Trophoblast cell (in vitro differentiated cells and primary cell): Measurements from ENCODE around the gene EEF1AKMT4. TPM values are rescaled to one million over a fixed set of nuclear protein-coding genes. Genes with fewer than 3 reads are reported as not detected.

Source experiments
- DNase-seq, 2 donors: peaks; one replicate each; pipeline ENCODE4 v3.0.0-alpha.2; 2016
- H2AFZ ChIP-seq: 2 replicates; pipeline ENCODE4 v1.6.1; 2013; ENCODE audit warnings: low read length, moderate library complexity, mild to moderate bottlenecking; ENCODE audit not compliant: insufficient read depth, poor library complexity
- H2AK5ac ChIP-seq: 2 replicates; pipeline ENCODE4 v1.6.1; 2013; ENCODE audit warnings: mild to moderate bottlenecking, low read length
- H2BK120ac ChIP-seq: 2 replicates; pipeline ENCODE4 v1.6.1; 2013; ENCODE audit warnings: low read length, mild to moderate bottlenecking, moderate library complexity; ENCODE audit not compliant: insufficient read depth, poor library complexity
- H2BK12ac ChIP-seq: 2 replicates; pipeline ENCODE4 v1.6.1; 2013; ENCODE audit warnings: mild to moderate bottlenecking, low read length, moderate library complexity
- H2BK5ac ChIP-seq: 2 replicates; pipeline ENCODE4 v1.6.1; 2013; ENCODE audit warnings: low read length, low read depth, moderate library complexity, mild to moderate bottlenecking; ENCODE audit not compliant: poor library complexity
- H3K14ac ChIP-seq: 2 replicates; pipeline ENCODE4 v1.6.1; 2013; ENCODE audit warnings: mild to moderate bottlenecking, low read length
- H3K18ac ChIP-seq: 2 replicates; pipeline ENCODE4 v1.6.1; 2013; ENCODE audit warnings: mild to moderate bottlenecking, low read length
- H3K23ac ChIP-seq: 2 replicates; pipeline ENCODE4 v1.6.1; 2013; ENCODE audit warnings: low read length
- H3K27ac ChIP-seq: 2 replicates; pipeline ENCODE4 v1.5.1; 2013; ENCODE audit warnings: low read depth, mild to moderate bottlenecking, inconsistent platforms, low read length, moderate library complexity
- H3K27me3 ChIP-seq: 2 replicates; pipeline ENCODE4 v1.6.1; 2013; ENCODE audit warnings: inconsistent platforms, mild to moderate bottlenecking, low read length, moderate library complexity; ENCODE audit not compliant: insufficient read depth
- H3K36me3 ChIP-seq, 2 experiments: 1 replicate in 1 of 2; 2 replicates in 1 of 2; pipeline ENCODE4 v1.6.1; 2013; ENCODE audit warnings: low read length in 2 of 2, mild to moderate bottlenecking in 2 of 2, moderate library complexity in 1 of 2; ENCODE audit not compliant: insufficient read depth in 2 of 2, control insufficient read depth in 1 of 2
- H3K4ac ChIP-seq: 2 replicates; pipeline ENCODE4 v1.6.1; 2013; ENCODE audit warnings: low read depth, mild to moderate bottlenecking, low read length, moderate library complexity
- H3K4me1 ChIP-seq, 2 experiments: 1 replicate in 1 of 2; 2 replicates in 1 of 2; pipeline ENCODE4 v1.6.1; 2013; ENCODE audit warnings: low read length in 2 of 2, mild to moderate bottlenecking in 2 of 2, moderate library complexity in 1 of 2; ENCODE audit not compliant: insufficient read depth in 2 of 2, control insufficient read depth in 1 of 2
- H3K4me2 ChIP-seq: 2 replicates; pipeline ENCODE4 v1.6.1; 2013; ENCODE audit warnings: inconsistent platforms, mild to moderate bottlenecking, low read length, moderate library complexity
- H3K4me3 ChIP-seq: 2 replicates; pipeline ENCODE4 v1.5.1; 2013; ENCODE audit warnings: mild to moderate bottlenecking, low read depth, low read length, inconsistent platforms
- H3K79me1 ChIP-seq: one replicate; pipeline ENCODE4 v1.6.1; 2013; ENCODE audit warnings: low read length
- H3K79me2 ChIP-seq: 2 replicates; pipeline ENCODE4 v1.6.1; 2013; ENCODE audit warnings: low read length, mild to moderate bottlenecking; ENCODE audit not compliant: control insufficient read depth, insufficient read depth, poor library complexity
- H3K9ac ChIP-seq: 2 replicates; pipeline ENCODE4 v1.6.1; 2013; ENCODE audit warnings: mild to moderate bottlenecking, low read length
- H3K9me3 ChIP-seq: 2 replicates; pipeline ENCODE4 v1.6.1; 2013; ENCODE audit warnings: low read depth, mild to moderate bottlenecking, control low read depth, inconsistent platforms, low read length; ENCODE audit not compliant: insufficient read depth
- H4K12ac ChIP-seq: 2 replicates; pipeline ENCODE4 v1.6.1; 2013; ENCODE audit warnings: low read depth, mild to moderate bottlenecking, low read length, moderate library complexity
- H4K8ac ChIP-seq: 2 replicates; pipeline ENCODE4 v1.6.1; 2013; ENCODE audit warnings: low read depth, mild to moderate bottlenecking, low read length, moderate library complexity
- H4K91ac ChIP-seq: one replicate; pipeline ENCODE4 v1.6.1; 2013; ENCODE audit warnings: low read depth, mild to moderate bottlenecking, low read length, moderate library complexity
- WGBS: extraction: QIAGEN DNeasy Blood & Tissue Kit; methylation state at CpG from one replicate; pipeline ENCODE4 v1.1.7; 2013; ENCODE audit warnings: missing lambda C conversion rate; ENCODE audit not compliant: insufficient read length, insufficient coverage; ENCODE audit errors: extremely low coverage; 5-methylcytosine and 5-hydroxymethylcytosine counted together
- polyA plus RNA-seq: library from polyadenylated mRNA; stranded (reverse); fragments of 200-250 nt; gene quantifications from 2 replicates; pipeline ENCODE4 v1.2.3, GENCODE V29; 2013

The EEF1AKMT4 gene
- 6.1 and 6.2 TPM in 2 replicates for polyA plus RNA-seq

DNA sequence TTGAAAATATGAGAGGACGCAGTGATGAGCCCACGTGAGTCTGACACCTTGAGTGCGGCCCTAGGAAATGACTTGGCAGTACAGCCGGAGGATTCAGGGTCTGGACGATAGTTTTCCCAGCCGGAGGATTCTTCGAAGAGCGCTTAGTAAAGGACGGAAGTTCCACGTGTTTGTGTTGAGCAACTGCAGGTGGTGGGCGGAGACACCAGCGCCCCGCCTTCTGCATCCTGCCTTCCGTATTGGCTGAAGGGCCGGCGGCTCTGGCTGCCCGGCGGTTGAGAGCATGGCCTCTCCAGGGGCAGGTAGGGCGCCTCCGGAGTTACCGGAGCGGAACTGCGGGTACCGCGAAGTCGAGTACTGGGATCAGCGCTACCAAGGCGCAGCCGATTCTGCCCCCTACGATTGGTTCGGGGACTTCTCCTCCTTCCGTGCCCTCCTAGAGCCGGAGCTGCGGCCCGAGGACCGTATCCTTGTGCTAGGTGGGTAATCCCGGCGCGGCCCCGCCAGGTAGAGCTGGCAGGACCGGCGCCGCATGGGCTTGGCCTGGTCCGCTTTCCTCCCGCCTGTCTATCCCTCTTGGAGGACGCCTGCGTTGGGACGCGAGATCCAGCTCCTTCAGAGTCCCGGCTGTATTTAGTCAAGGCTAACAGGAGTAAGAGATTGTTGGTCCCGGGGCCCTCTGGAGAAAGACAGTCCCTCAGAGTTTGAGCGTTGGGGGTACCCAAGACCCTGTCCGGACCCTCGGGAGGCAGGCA is at the start of gene EEF1AKMT4:
Gene EEF1AKMT4, plus strand, starts transcription at position 261 of the 755 bp plus-strand sequence. Its CDS starts 23 bp downstream, at position 284.
- Histone ChIP-seq H2BK120ac (peak within 1 kb of the TSS; percentile 61), H3K4me1 (peaks cover 0 to 4% of the 10 kb centered on the region in 2 experiments), H4K12ac (peak within 1 kb of the TSS; percentile 93), H3K27ac (peak within 1 kb of the TSS; percentile 60), H2AK5ac (no peak within 1 kb of the TSS), H3K9me3 (peaks cover 2% of the 10 kb centered on the region), H2BK12ac (no peak within 1 kb of the TSS), H3K79me2 (peaks cover 10% of the 10 kb centered on the region), H3K14ac (peak within 1 kb of the TSS; percentile 95), H3K9ac (peak within 1 kb of the TSS; percentile 90), H3K79me1 (peaks cover 13% of the 10 kb centered on the region), H3K27me3 (no peaks in the 10 kb centered on the region), H3K4ac (peak within 1 kb of the TSS; percentile 77), H4K8ac (peak within 1 kb of the TSS; percentile 98), H3K36me3 (peaks cover 9 to 11% of the 10 kb centered on the region in 2 experiments), H4K91ac (peak within 1 kb of the TSS; percentile 79), H2AFZ (peak within 1 kb of the TSS; percentile 95), H3K4me2 (peak within 1 kb of the TSS; percentile 92), H2BK5ac (peak within 1 kb of the TSS; percentile 83), H3K23ac (peak within 1 kb of the TSS; percentile 16), H3K18ac (peak within 1 kb of the TSS; percentile 93), H3K4me3 (peak within 1 kb of the TSS; percentile 100)
- WGBS = no CpG with 5 or more reads among the region's 54 CpGs
- DNase-seq = peak; percentile 99

DNA sequence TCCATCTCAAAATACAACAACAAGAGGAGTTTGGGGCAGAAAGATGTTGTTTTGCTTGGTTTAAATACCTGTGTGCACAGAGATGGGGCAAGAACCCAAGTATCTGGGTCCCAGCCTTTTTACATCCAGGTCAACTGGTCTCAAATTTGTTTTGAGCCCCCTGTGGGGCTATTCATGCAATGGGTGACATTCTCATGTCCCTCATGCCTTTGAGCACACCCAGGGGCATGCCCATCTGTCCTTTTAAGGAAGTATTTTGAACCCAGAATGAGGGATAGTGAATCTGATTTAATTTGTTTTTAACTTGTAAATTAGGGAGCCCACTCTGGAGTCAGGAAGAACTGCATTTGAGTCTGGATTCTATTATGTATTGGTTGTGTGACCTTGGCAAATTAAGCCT is 48.6 kb upstream of the EEF1AKMT4 start:
- no peaks in the 10 kb centered on the region for H3K4me1 ChIP-seq
- no peak overlapping the region for H3K9ac ChIP-seq
- H4K12ac ChIP-seq = no peak overlapping the region
- H2AFZ ChIP-seq = no peak overlapping the region
- H2BK120ac ChIP-seq = no peak overlapping the region
- no peak for DNase-seq
- H3K14ac ChIP-seq = no peak overlapping the region
- H3K23ac ChIP-seq = no peak overlapping the region
- H3K27me3 ChIP-seq = no peaks in the 10 kb centered on the region
- H3K18ac ChIP-seq = no peak overlapping the region
- H2BK5ac ChIP-seq = no peak overlapping the region
- no peak overlapping the region for H3K4me3 ChIP-seq
- H2BK12ac ChIP-seq = no peak overlapping the region
- no peaks in the 10 kb centered on the region for H3K9me3 ChIP-seq
- H3K79me1 ChIP-seq = no peaks in the 10 kb centered on the region
- H3K27ac ChIP-seq = no peak overlapping the region
- no peak overlapping the region for H2AK5ac ChIP-seq
- H3K4ac ChIP-seq = no peak overlapping the region
- H4K8ac ChIP-seq = no peak overlapping the region
- H3K36me3 ChIP-seq = peaks cover 0 to 4% of the 10 kb centered on the region in 2 experiments
- no peaks in the 10 kb centered on the region for H3K79me2 ChIP-seq
- no peak overlapping the region for H3K4me2 ChIP-seq
- H4K91ac ChIP-seq = no peak overlapping the region

DNA sequence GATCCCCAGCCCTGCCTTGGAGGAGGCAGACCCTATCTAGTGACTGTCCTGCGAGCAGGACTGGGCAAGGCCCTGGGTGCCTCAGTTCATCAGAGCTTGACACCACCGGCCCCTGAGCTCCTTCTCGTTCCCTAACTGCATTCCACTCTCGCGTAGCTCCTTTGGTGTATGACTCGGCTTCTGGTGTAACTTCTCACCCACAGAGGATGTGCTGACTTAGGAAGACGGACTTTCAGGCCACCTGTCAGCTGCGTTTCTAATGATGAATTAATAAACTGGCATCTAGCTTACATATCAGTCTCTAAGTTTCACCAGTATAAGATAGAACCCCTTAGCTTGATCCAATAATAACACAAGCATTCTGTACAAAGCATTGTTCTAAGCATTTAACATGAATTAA is 45.9 kb upstream of the EEF1AKMT4 start:
- H2AK5ac ChIP-seq = no peak overlapping the region
- H3K4me2 ChIP-seq = no peak overlapping the region
- H3K9ac ChIP-seq = no peak overlapping the region
- no peak overlapping the region for H3K23ac ChIP-seq
- H3K9me3 ChIP-seq = peaks cover 3% of the 10 kb centered on the region
- no peaks in the 10 kb centered on the region for H3K27me3 ChIP-seq
- H3K36me3 ChIP-seq = no peaks in the 10 kb centered on the region
- DNase-seq = peak in 1 of 2 donors; percentile 9
- no peak overlapping the region for H2BK120ac ChIP-seq
- H3K4ac ChIP-seq = no peak overlapping the region
- no CpG with 5 or more reads among the region's 8 CpGs for WGBS
- H3K14ac ChIP-seq = no peak overlapping the region
- no peak overlapping the region for H4K8ac ChIP-seq
- no peak overlapping the region for H3K4me3 ChIP-seq
- H3K18ac ChIP-seq = no peak overlapping the region
- no peak overlapping the region for H2BK5ac ChIP-seq
- no peak overlapping the region for H2BK12ac ChIP-seq
- H4K91ac ChIP-seq = no peak overlapping the region
- no peaks in the 10 kb centered on the region for H3K79me2 ChIP-seq
- no peak overlapping the region for H4K12ac ChIP-seq
- no peaks in the 10 kb centered on the region for H3K79me1 ChIP-seq
- no peak overlapping the region for H3K27ac ChIP-seq
- no peak overlapping the region for H2AFZ ChIP-seq
- H3K4me1 ChIP-seq = no peaks in the 10 kb centered on the region

DNA sequence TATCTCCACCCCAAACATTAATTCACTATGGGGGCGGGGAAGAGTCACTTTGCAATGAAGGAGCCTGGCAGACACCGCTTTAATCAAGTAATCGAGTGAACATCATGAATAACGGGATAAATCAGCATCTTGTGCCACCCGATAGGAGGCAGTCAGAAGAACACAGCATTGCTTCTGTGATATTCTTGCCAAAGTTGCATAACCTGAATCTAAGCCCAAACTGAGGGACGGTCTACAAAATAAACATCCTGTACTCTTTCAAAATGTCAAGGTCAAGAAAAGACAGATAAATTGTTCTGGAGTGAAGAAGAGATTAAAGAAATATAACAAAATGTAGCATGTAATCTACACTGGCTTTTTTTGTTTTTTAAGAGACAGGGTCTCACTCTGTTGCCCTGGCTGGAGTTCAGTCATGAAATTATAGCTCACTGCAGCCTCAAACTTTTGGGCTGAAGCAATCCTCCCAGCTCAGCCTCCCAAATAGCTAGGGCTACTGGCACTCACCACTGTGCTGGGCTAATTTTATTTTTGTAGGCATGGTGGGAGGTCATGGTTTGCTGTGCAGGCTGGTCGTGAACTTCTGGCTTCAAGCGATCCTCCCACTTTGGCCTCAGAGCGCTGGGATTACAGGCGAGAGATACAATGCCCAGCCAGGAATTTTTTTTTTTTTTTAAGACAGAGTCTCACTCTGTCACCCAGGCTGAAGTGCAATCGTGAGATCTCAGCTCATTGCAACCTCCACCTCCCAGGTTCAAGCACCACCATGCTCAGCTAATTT is 40.1 kb upstream of the EEF1AKMT4 start:
- no peak overlapping the region for H3K9ac ChIP-seq
- no CpG with 5 or more reads among the region's 11 CpGs for WGBS
- H2BK120ac ChIP-seq = no peak overlapping the region
- no peak overlapping the region for H3K18ac ChIP-seq
- no peak overlapping the region for H2AK5ac ChIP-seq
- DNase-seq = no peak
- no peak overlapping the region for H3K14ac ChIP-seq
- no peak overlapping the region for H4K91ac ChIP-seq
- no peak overlapping the region for H4K8ac ChIP-seq
- no peak overlapping the region for H3K27ac ChIP-seq
- no peak overlapping the region for H3K4ac ChIP-seq
- H2AFZ ChIP-seq = no peak overlapping the region
- H3K79me2 ChIP-seq = no peaks in the 10 kb centered on the region
- H3K9me3 ChIP-seq = peaks cover 3% of the 10 kb centered on the region
- H3K79me1 ChIP-seq = no peaks in the 10 kb centered on the region
- no peaks in the 10 kb centered on the region for H3K4me1 ChIP-seq
- no peak overlapping the region for H4K12ac ChIP-seq
- H3K4me3 ChIP-seq = no peak overlapping the region
- H3K36me3 ChIP-seq = no peaks in the 10 kb centered on the region
- H3K23ac ChIP-seq = no peak overlapping the region
- no peaks in the 10 kb centered on the region for H3K27me3 ChIP-seq
- H3K4me2 ChIP-seq = no peak overlapping the region
- H2BK5ac ChIP-seq = no peak overlapping the region
- H2BK12ac ChIP-seq = no peak overlapping the region
